KMS-11 (cell line): ENCODE results near the gene VASN.
"Not testable (repeated sequence)": the region's sequence is repeated elsewhere in the genome, so short reads cannot be mapped to it uniquely, and the experiment has no call there.

Experiments used
- H2AFZ ChIP-seq: fragments of 200-600 bp; sonication (generic); 2 replicates; pipeline ENCODE4 v1.6.1; 2016; ENCODE audit warnings: antibody characterized with exemption, mixed run types, low read depth
- H3K27ac ChIP-seq: fragments of 200-600 bp; sonication (generic); 2 replicates; pipeline ENCODE4 v1.6.1; 2016; ENCODE audit warnings: mild to moderate bottlenecking, mixed run types
- H3K27me3 ChIP-seq: fragments of 200-600 bp; sonication (generic); 2 replicates; pipeline ENCODE4 v1.6.1; 2017; ENCODE audit warnings: mild to moderate bottlenecking, low read depth, mixed run types, moderate library complexity; ENCODE audit not compliant: insufficient read depth
- H3K36me3 ChIP-seq: fragments of 200-600 bp; sonication (generic); 2 replicates; pipeline ENCODE4 v1.6.1; 2017; ENCODE audit warnings: mild to moderate bottlenecking, mixed run types; ENCODE audit not compliant: insufficient read depth
- H3K4me1 ChIP-seq: fragments of 200-600 bp; sonication (generic); 2 replicates; pipeline ENCODE4 v1.6.1; 2016; ENCODE audit warnings: mild to moderate bottlenecking, low read depth, mixed run types; ENCODE audit not compliant: poor library complexity, severe bottlenecking
- H3K4me2 ChIP-seq: fragments of 200-600 bp; sonication (generic); 2 replicates; pipeline ENCODE4 v1.7.0; 2016; ENCODE audit warnings: mild to moderate bottlenecking, mixed run types
- H3K4me3 ChIP-seq: fragments of 200-600 bp; sonication (generic); IDR thresholded peaks from 2 replicates; pipeline ENCODE4 v1.6.1; 2017; ENCODE audit warnings: low read depth, low read length, mixed read lengths; ENCODE audit not compliant: insufficient read depth
- H3K79me2 ChIP-seq: fragments of 200-600 bp; sonication (generic); 2 replicates; pipeline ENCODE4 v1.6.1; 2016; ENCODE audit warnings: low read depth, mixed run types; ENCODE audit not compliant: insufficient read depth
- H3K9ac ChIP-seq: fragments of 200-600 bp; sonication (generic); 2 replicates; pipeline ENCODE4 v1.6.1; 2016; ENCODE audit warnings: mild to moderate bottlenecking, mixed run types
- H4K20me1 ChIP-seq: fragments of 200-600 bp; sonication (generic); 2 replicates; pipeline ENCODE4 v1.6.1; 2016; ENCODE audit warnings: mild to moderate bottlenecking, mixed run types; ENCODE audit not compliant: insufficient read depth
- CTCF ChIP-seq: fragments of 200-600 bp; sonication (generic); conservative IDR thresholded peaks from 2 replicates; pipeline ENCODE4 v1.6.1; 2017; ENCODE audit warnings: low read depth, mild to moderate bottlenecking, antibody characterized with exemption, low read length, moderate library complexity, mixed read lengths

VASN gene

GRCh38 chr16:4391631-4392381 is 20.2 kb downstream of the VASN start:
- no peak for TF ChIP-seq CTCF
- H3K4me2 ChIP-seq = no peak overlapping the region
- H2AFZ ChIP-seq = no peak overlapping the region
- H3K9ac ChIP-seq = no peak overlapping the region
- H3K79me2 ChIP-seq = no peaks in the 10 kb centered on the region
- H4K20me1 ChIP-seq = no peaks in the 10 kb centered on the region
- H3K27me3 ChIP-seq = no peaks in the 10 kb centered on the region
- no peak overlapping the region for H3K4me3 ChIP-seq
- peaks cover under 1% of the 10 kb centered on the region; the same call in 1 of the 2 replicates for H3K36me3 ChIP-seq
- no peak overlapping the region for H3K27ac ChIP-seq
- no peaks in the 10 kb centered on the region for H3K4me1 ChIP-seq

GRCh38 chr16:4392382-4393239 is 21.0 kb downstream of the VASN start:
- H3K4me3 ChIP-seq = no peak overlapping the region
- H3K36me3 ChIP-seq = peaks cover 7% of the 10 kb centered on the region; the same call in 1 of the 2 replicates
- H3K79me2 ChIP-seq = no peaks in the 10 kb centered on the region
- no peak for TF ChIP-seq CTCF
- H2AFZ ChIP-seq = no peak overlapping the region
- H3K9ac ChIP-seq = no peak overlapping the region
- no peaks in the 10 kb centered on the region for H4K20me1 ChIP-seq
- no peak overlapping the region for H3K27ac ChIP-seq
- H3K4me2 ChIP-seq = no peak overlapping the region
- H3K4me1 ChIP-seq = no peaks in the 10 kb centered on the region
- H3K27me3 ChIP-seq = no peaks in the 10 kb centered on the region

- Histone ChIP-seq H2AFZ (no peak overlapping the region), H4K20me1 (no peaks in the 10 kb centered on the region), H3K27ac (no peak overlapping the region), H3K9ac (no peak overlapping the region), H3K4me1 (no peaks in the 10 kb centered on the region), H3K36me3 (peaks cover 7% of the 10 kb centered on the region; the same call in 1 of the 2 replicates), H3K4me2 (no peak overlapping the region), H3K79me2 (no peaks in the 10 kb centered on the region), H3K27me3 (no peaks in the 10 kb centered on the region), H3K4me3 (no peak overlapping the region)
- no peak for TF ChIP-seq CTCF
Measured at GRCh38 chr16:4393240-4393600, 21.6 kb downstream of the VASN start.

GRCh38 chr16:4393850-4394249 is 22.2 kb downstream of the VASN start:
- not testable (repeated sequence) for H2AFZ ChIP-seq, H3K9ac ChIP-seq, H3K27me3 ChIP-seq, H3K4me2 ChIP-seq, H3K27ac ChIP-seq, H3K4me3 ChIP-seq, H4K20me1 ChIP-seq, H3K4me1 ChIP-seq, H3K36me3 ChIP-seq, H3K79me2 ChIP-seq
